OCI-LY1 (cell line): Measurements from ENCODE around the gene FAM227A.

ENCODE experiments used
- CTCF ChIP-seq: fragments of 200-600 bp; sonication (generic), shearing (Covaris generic); IDR thresholded peaks from 2 replicates; pipeline ENCODE4 v1.5.1; 2017; ENCODE audit warnings: mild to moderate bottlenecking, antibody characterized with exemption, low read length, moderate library complexity, mixed read lengths
- EZH2 ChIP-seq: fragments of 200-600 bp; sonication (generic), shearing (Covaris generic); IDR thresholded peaks from 2 replicates; pipeline ENCODE4 v1.8.0; 2017; ENCODE audit warnings: borderline replicate concordance, mixed run types, mild to moderate bottlenecking, antibody characterized with exemption, low read length, moderate library complexity, mixed read lengths

- no peak for TF ChIP-seq CTCF
- no peak for TF ChIP-seq EZH2
These were observed 106.9 kb downstream of the FAM227A start for GRCh38 chr22:38549101-38549894.
